Measurements from ENCODE around the gene AP3M1.
"Not testable (repeated sequence)": the region's sequence is repeated elsewhere in the genome, so short reads cannot be mapped to it uniquely, and the experiment has no call there.

Gene AP3M1

DNA sequence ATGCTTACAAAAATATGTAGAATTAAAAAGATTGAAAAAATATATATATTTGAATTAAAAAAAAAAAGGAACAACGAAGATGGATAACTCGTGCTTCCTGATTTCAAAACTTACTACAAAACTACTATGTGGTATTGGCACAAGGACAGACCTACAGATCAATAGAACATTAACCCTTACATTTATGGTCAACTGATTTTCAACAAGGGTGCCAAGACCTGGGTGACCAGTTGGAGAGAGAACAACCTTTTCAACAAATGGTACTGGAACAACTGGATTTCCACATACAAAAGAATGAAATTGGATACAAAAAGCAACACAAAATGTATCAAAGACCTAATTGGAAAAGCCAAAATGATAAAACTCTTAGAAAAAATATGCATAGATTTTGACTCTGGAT, 10.1 kb downstream of the AP3M1 start:
- Histone ChIP-seq H3K36me3 (peaks cover 25% of the 10 kb centered on the region), H3K4me1 (no peaks in the 10 kb centered on the region), H3K9me3 (no peaks in the 10 kb centered on the region), H3K27me3 (no peaks in the 10 kb centered on the region), H3K4me3 (ENCODE audit: low read depth, low read length) (no peak overlapping the region)
- TF ChIP-seq, protein P1, sequence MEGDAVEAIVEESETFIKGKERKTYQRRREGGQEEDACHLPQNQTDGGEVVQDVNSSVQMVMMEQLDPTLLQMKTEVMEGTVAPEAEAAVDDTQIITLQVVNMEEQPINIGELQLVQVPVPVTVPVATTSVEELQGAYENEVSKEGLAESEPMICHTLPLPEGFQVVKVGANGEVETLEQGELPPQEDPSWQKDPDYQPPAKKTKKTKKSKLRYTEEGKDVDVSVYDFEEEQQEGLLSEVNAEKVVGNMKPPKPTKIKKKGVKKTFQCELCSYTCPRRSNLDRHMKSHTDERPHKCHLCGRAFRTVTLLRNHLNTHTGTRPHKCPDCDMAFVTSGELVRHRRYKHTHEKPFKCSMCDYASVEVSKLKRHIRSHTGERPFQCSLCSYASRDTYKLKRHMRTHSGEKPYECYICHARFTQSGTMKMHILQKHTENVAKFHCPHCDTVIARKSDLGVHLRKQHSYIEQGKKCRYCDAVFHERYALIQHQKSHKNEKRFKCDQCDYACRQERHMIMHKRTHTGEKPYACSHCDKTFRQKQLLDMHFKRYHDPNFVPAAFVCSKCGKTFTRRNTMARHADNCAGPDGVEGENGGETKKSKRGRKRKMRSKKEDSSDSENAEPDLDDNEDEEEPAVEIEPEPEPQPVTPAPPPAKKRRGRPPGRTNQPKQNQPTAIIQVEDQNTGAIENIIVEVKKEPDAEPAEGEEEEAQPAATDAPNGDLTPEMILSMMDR (IDR thresholded peaks at IDR 0.05; ENCODE audit: low read depth, low read length): no peak
- no peak for DNase-seq

- no peak overlapping the region for H3K4me3 ChIP-seq (ENCODE audit: low read depth, low read length)
- TF ChIP-seq, protein P1 (IDR thresholded peaks at IDR 0.05; ENCODE audit: low read depth, low read length): no peak
- no peaks in the 10 kb centered on the region for H3K4me1 ChIP-seq
- H3K9me3 ChIP-seq: no peaks in the 10 kb centered on the region
- DNase-seq: no peak
- H3K27me3 ChIP-seq: no peaks in the 10 kb centered on the region
- peaks cover 31% of the 10 kb centered on the region for H3K36me3 ChIP-seq
Measured at GRCh38 chr10:74139981-74140380, 10.6 kb downstream of the AP3M1 start.

DNA sequence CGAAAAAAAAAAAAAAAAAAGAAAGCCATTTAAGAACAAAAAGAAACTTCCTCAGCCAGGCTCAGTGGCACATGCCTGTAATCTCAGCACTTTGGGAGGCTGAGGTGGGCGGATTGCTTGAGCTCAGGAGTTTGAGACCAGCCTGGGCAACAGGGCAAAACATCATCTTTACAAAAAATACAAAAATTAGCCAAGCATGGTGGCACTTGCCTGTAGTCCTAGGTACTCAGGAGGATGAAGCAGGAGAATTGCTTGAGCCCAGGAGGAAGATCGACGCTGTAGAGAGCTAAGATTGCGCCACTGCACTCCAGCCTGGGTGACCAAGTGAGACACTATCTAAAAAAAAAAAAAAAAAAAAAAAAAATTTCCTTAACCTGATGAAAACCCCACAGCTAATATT, 12.0 kb downstream of the AP3M1 start:
- H3K4me3 ChIP-seq (ENCODE audit: low read depth, low read length); H3K27me3 ChIP-seq; H3K4me1 ChIP-seq; DNase-seq; H3K9me3 ChIP-seq: not testable (repeated sequence)
- H3K36me3 ChIP-seq: peaks cover 43% of the 10 kb centered on the region

- no peak overlapping the region for H3K4me3 ChIP-seq (ENCODE audit: low read depth, low read length)
- H3K9me3 ChIP-seq: no peaks in the 10 kb centered on the region
- DNase-seq: no peak
- TF ChIP-seq, protein P1 (IDR thresholded peaks at IDR 0.05; ENCODE audit: low read depth, low read length): no peak
- H3K4me1 ChIP-seq: no peaks in the 10 kb centered on the region
- no peaks in the 10 kb centered on the region for H3K27me3 ChIP-seq
- H3K36me3 ChIP-seq: peaks cover 47% of the 10 kb centered on the region
Measured at GRCh38 chr10:74137992-74138391, 12.6 kb downstream of the AP3M1 start.

- DNase-seq: no peak
- Histone ChIP-seq H3K27me3 (no peaks in the 10 kb centered on the region), H3K4me1 (no peaks in the 10 kb centered on the region), H3K9me3 (no peaks in the 10 kb centered on the region), H3K36me3 (peaks cover 58% of the 10 kb centered on the region), H3K4me3 (ENCODE audit: low read depth, low read length) (no peak overlapping the region)
- TF ChIP-seq, protein P1 (IDR thresholded peaks at IDR 0.05; ENCODE audit: low read depth, low read length): no peak
Measured at GRCh38 chr10:74135452-74135851, 15.2 kb downstream of the AP3M1 start.

GRCh38 chr10:74133923-74134820, 16.5 kb downstream of the AP3M1 start:
- Histone ChIP-seq H3K27me3 (no peaks in the 10 kb centered on the region), H3K4me1 (no peaks in the 10 kb centered on the region), H3K4me3 (ENCODE audit: low read depth, low read length) (no peak overlapping the region), H3K36me3 (peaks cover 60% of the 10 kb centered on the region), H3K9me3 (no peaks in the 10 kb centered on the region)
- no peak for DNase-seq
- TF ChIP-seq, protein P1 (IDR thresholded peaks at IDR 0.05; ENCODE audit: low read depth, low read length): no peak
